Measurements from ENCODE around the gene GFOD1.
A peak's percentile ranks its signal among the peaks of the same experiment; 100 is the strongest.
"Not testable (repeated sequence)": the region's sequence is repeated elsewhere in the genome, so short reads cannot be mapped to it uniquely, and the experiment has no call there.

The GFOD1 gene

GRCh38 chr6:13511913-13512717, 24.7 kb upstream of the GFOD1 start:
- DNase-seq (ENCODE audit: low read depth): no peak

DNA sequence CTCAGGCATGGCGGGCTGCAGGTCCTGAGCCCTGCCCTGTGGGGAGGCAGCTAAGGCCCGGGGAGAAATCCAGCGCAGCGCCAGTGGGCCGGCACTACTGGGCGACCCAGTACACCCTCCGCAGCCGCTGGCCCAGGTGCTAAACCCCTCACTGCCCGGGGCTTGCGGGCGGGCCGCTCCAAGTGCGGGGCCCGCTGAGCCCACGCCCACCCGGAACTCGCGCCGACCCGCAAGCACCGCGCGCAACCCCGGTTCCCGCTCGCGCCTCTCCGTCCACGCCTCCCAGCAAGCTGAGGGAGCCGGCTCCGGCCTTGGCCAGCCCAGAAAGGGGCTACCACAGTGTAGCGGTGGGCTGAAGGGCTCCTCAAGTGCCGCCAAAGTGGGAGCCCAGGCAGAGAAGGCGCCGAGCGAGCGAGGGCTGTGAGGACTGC, 23.8 kb upstream of the GFOD1 start:
- DNase-seq (ENCODE audit: low read depth): not testable (repeated sequence)

GRCh38 chr6:13510433-13510832, 23.0 kb upstream of the GFOD1 start:
- not testable (repeated sequence) for DNase-seq (ENCODE audit: low read depth)

DNA sequence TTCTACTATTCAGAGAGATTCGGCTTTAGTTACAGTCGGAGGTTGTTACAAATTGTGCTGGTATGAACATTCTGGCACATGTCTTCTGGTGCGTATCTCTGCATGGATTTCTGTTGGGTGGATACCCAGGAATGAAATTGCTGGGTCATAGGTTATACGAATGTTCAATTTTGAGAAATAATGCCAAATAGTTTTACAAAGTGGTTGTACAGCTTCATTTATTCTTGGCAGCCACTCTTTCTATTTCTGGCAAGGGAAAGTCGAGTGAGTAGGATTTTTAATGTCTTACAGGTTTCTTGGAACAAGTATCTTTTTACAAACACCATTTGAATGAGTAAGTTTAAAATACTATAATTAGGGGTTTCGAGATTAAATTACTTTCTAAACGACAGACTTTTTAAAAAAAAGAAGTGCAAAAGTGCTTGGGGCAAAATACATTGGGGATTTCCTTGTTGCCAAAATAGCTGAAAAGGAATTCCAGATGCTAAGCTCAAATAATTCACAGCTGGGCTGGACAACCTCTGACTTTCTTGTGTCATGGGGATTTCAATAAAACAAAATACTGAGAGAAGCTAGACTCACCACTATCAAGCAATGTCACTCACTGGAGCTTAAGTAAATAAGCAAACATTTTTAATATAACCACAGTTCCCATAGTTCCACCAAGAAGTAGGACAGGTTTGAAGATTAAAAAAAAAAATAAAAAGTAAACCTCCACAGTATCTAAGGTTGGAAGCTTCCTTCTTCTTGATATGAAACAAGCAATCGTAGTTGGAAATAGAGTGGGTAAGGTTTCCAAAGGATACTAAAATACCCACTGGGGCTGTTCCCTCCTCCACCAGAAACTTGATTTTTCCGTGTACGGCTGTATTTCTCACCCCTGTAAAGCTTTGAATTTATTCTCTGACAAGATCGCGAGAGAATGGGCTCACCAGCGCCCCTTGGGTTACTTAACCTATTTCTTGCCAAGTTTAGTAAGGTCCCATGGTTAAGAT, 21.6 kb upstream of the GFOD1 start:
- DNase-seq (ENCODE audit: low read depth): no peak

GRCh38 chr6:13507306-13507860, 20.0 kb upstream of the GFOD1 start:
- DNase-seq (ENCODE audit: low read depth): no peak

DNA sequence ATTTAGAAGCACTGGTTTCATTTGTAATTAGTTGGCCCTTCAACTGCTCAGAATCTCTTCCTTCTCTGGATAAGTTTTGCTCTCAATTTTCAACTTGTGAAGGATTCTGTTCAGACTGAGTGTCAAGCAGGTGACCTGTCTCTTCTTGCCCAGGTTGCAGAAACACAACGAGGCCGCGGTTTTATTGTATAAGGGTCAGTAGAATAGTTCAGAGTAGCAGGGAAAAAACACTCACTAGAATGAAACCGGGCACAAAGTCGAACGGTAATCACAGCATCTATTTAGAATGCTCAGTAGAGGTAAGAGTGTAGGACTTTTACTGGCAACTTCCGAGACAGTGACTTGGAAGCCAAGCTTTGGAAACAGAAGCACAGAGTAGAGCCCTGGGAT, 17.9 kb upstream of the GFOD1 start:
- no peak for DNase-seq (ENCODE audit: low read depth)

DNA sequence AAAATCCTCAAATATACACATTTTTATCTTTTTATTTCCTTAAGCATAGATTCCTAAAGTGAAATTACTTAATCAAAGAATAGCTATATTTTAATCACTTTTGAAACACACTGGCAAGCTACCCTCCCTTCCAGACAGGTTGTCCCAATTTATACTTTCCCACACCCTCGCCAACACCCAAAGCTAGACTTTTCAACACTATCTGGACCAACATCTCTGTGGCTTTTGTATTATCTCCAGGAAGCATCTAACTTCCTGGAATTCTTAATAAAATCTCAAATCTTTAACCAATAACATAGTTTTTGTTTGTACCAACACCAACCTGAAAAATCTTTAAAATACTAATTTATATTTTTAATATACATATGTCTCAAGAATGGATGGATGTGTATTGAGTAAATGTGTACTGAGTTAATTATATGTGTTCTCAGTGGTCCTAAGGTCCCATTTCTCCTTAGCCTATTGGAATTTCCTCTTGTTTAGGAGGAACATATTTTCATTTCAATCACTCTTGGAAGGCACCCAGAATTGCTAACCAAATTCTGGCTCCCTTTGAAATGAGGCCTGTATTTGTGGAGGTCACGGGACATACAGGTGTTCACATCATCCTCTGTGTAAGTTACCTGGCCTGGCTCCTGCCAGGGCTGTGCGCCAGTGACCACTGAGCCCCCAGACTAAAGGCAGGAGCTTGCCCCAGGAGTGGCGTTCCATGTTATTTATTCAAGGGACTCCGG, 17.4 kb upstream of the GFOD1 start:
- DNase-seq (ENCODE audit: low read depth): no peak

- DNase-seq (ENCODE audit: low read depth): no peak
These were observed 13.5 kb upstream of the GFOD1 start for GRCh38 chr6:13500915-13501314.

DNA sequence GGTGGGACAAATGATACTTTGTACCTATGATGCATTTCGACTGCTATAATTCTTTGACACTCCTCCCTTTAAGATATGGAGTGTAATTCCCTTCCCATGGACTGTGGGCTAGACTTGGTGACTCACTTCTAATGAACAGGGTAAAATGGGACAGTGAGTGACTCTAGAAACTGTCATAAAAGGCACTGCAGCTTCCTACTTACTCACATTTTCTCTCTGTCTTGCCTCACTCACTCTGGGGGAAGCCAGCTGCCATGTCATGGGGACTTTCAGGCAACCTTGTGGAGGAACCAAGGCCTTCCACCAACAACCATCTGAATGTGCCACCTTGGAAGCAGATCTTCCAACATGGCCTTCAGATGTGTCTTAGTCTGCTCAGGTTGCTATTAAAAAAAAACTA, 12.9 kb upstream of the GFOD1 start:
- no peak for DNase-seq (ENCODE audit: low read depth)

DNA sequence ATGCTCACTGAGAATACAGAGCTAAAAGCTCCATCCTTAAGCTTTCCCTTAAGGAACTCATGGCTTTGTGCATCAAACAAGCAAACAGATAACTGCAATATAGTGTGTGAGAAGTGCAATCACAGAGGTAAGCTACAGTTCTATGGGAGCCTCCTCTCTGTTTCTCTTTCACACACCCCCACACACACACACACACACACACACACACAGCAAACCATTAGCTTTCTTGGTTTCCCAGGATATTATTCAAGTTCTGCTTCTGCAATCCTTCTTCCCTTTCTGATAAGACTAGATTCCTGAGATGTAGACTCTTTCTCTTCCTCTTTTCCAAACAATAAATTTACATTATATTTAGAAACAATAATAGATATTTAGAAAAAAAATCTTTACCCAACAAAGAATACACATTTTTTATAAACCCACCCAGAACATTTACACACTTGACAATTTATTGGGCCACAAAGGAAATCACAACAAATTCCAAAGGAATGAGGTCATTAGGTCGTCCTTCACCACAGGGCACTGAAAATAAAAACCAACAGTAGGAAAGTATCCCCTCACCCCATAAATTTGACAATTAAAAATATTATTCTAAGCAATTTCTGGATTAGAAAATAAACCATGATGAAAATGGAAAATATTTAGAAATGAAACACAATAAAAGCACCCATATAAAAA, 9.3 kb upstream of the GFOD1 start:
- DNase-seq (ENCODE audit: low read depth): no peak

- no peak for DNase-seq (ENCODE audit: low read depth)
These were observed 8.4 kb upstream of the GFOD1 start for GRCh38 chr6:13495818-13496217.

- no peak for DNase-seq (ENCODE audit: low read depth)
These were observed 7.8 kb upstream of the GFOD1 start for GRCh38 chr6:13495112-13495776.

DNA sequence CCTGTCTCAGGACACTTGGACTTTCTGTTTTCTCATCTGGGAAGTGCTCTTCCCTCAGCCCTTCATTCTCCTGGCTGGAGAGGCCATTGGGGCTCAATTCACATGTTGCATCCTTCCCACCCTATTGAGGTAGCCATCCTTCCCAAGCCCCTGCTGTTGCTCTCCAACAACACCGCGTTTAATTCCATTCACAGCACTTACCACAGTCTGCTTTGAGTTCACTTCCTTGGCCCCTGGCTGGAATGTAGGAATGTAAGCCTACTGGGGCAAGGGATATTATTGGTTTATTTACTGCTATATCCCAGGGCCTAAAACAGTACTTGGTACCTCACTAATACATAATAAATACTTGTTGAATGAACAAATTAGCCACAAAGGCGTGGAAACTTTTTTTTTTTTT, 6.7 kb upstream of the GFOD1 start:
- no peak for DNase-seq (ENCODE audit: low read depth)

GRCh38 chr6:13493147-13493546, 5.7 kb upstream of the GFOD1 start:
- no peak for DNase-seq (ENCODE audit: low read depth)

DNA sequence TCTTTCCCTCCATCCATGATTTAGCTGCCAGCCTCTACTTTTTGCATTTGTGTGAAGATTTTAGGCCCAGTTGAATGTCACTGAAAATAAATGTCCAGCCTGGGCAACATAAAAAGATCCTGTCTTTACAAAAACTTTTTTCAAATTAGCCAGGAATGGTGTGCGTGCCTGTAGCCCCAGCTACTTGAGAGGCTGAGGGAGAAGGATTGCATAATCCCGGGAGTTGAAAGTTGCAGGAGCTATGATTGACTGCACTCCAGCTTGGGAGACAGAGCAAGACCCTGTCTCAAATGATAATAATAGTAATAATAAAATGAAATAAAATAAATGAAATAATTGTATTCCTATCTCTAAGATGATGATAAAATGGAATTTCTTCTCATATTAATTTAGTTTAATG, 5.0 kb upstream of the GFOD1 start:
- no peak for DNase-seq (ENCODE audit: low read depth)

- DNase-seq (ENCODE audit: low read depth): no peak
These were observed 4.1 kb upstream of the GFOD1 start for GRCh38 chr6:13491538-13491937.

DNA sequence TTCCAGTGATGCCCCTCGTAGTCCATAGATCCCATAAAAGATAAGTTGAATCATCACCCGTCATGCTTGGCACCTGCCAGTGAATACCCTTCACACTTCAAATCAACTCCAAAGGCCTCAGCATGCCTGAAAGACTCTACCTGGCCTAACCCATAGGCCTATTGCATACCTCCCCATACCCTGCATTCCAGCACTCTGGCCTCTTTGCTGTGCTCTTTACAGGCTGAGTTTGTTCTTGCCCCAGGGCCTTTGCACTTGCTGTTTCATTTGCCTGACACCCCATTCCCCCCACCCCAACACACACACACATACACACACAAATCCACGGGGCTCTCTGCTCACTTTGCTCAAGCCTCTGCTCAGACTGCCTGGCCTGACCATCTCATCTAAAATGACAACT, 3.0 kb upstream of the GFOD1 start:
- no peak for DNase-seq (ENCODE audit: low read depth)

GRCh38 chr6:13488896-13489237, 1.5 kb upstream of the GFOD1 start:
- no peak for DNase-seq (ENCODE audit: low read depth)

GRCh38 chr6:13488015-13488895, 855 bp upstream of the GFOD1 start:
- DNase-seq (ENCODE audit: low read depth): peak; percentile 72

DNA sequence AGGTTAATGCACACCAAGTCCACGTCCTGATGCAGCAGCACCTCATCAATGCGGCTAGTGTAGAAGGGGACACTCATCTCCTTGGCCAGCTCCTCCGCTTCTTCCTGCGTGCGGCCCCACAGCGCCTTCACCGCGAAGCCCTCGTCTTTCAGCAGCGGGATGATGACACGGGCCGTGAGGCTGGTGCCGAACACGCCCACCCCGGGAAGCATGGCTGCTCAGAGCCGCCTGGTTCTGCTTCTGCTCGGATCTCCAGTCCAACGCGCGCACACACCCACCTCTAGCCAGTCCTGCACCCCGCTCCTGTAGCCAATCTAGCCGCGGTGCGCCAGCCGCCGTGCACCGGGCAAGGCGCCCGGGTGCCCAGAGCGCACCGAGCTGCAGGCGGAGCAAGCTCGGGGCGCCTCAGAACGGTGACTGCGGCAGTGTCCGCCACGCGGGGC, 700 bp downstream of the GFOD1 start:
- peak; percentile 84 for DNase-seq (ENCODE audit: low read depth)

Measured in iris pigment epithelial cell (primary cell).